PC-3 (cell line): ENCODE data around the gene UBA6. TPM values are rescaled to one million over a fixed set of nuclear protein-coding genes. Genes with fewer than 3 reads are reported as not detected.

Source experiments
- ATAC-seq: fragments of 200-7000 bp; cut with Tn5 transposase; 2 replicates; pipeline ENCODE4 v1.9.1; 2020; ENCODE audit warnings: mild to moderate bottlenecking, moderate library complexity
- BruUV-seq: library from RNA; stranded (reverse); fragments of 400-500 nt; replicated peaks from 2 replicates; lab custom pipeline; 2021; lab: Mats Ljungman, UMichigan
- CTCF ChIA-PET: fragments of 300-600 bp; sonication (Branson Sonifier 250); formaldehyde crosslinking; loops from one replicate; lab custom pipeline; 2022; ENCODE audit warnings: antibody characterized with exemption; lab: Charles Lee
- POLR2A ChIA-PET: fragments of 300-600 bp; sonication (Branson Sonifier 250); formaldehyde crosslinking; loops from one replicate; lab custom pipeline; 2022; ENCODE audit warnings: antibody characterized with exemption; ENCODE audit not compliant: unreplicated experiment; lab: Charles Lee
- DNase-seq: peaks from one replicate; pipeline ENCODE4 v3.0.0-alpha.2; 2015
- H2AFZ ChIP-seq: fragments of 300-600 bp; sonication (generic); 2 replicates; pipeline ENCODE4 v1.6.0; 2016; ENCODE audit warnings: antibody characterized with exemption, low read length
- H3F3A ChIP-seq: fragments of 300-600 bp; sonication (generic); one replicate; pipeline ENCODE4 v1.6.0; 2017; ENCODE audit warnings: antibody characterized with exemption, low read length, control low read depth, mild to moderate bottlenecking; ENCODE audit not compliant: unreplicated experiment
- H3K27ac ChIP-seq: fragments of 300-600 bp; sonication (generic); 2 replicates; pipeline ENCODE4 v1.5.1; 2016; ENCODE audit warnings: mild to moderate bottlenecking, low read length
- H3K27me3 ChIP-seq: fragments of 300-600 bp; sonication (generic); 2 replicates; pipeline ENCODE4 v1.6.1; 2016; ENCODE audit warnings: low read length, mixed read lengths
- H3K36me3 ChIP-seq: fragments of 300-600 bp; sonication (generic); 2 replicates; pipeline ENCODE4 v1.6.1; 2016; ENCODE audit warnings: low read depth, mixed run types, low read length, mixed read lengths
- H3K4me1 ChIP-seq: fragments of 300-600 bp; sonication (generic); 2 replicates; pipeline ENCODE4 v1.5.1; 2016; ENCODE audit warnings: low read length; ENCODE audit not compliant: insufficient read depth
- H3K4me2 ChIP-seq: fragments of 300-600 bp; sonication (generic); 2 replicates; pipeline ENCODE4 v1.6.0; 2016; ENCODE audit warnings: low read length
- H3K4me3 ChIP-seq: fragments of 300-600 bp; sonication (generic); 2 replicates; pipeline ENCODE4 v1.5.1; 2016; ENCODE audit warnings: mild to moderate bottlenecking, low read length, mixed read lengths
- H3K79me2 ChIP-seq: fragments of 300-600 bp; sonication (generic); 2 replicates; pipeline ENCODE4 v1.6.1; 2017; ENCODE audit warnings: low read length, mixed read lengths
- H3K9ac ChIP-seq: fragments of 300-600 bp; sonication (generic); 2 replicates; pipeline ENCODE4 v1.6.0; 2016; ENCODE audit warnings: mild to moderate bottlenecking, low read length
- H3K9me2 ChIP-seq: fragments of 300-600 bp; sonication (generic); replicated peaks from 2 replicates; pipeline ENCODE4 v1.6.1; 2016; ENCODE audit warnings: mixed run types, low read length, mixed read lengths
- H3K9me3 ChIP-seq: fragments of 300-600 bp; sonication (generic); 2 replicates; pipeline ENCODE4 v1.6.1; 2016; ENCODE audit warnings: low read length, mixed read lengths
- H4K20me1 ChIP-seq: fragments of 300-600 bp; sonication (generic); 2 replicates; pipeline ENCODE4 v1.6.1; 2016; ENCODE audit warnings: low read length, mixed read lengths
- CTCF ChIP-seq: fragments of 300-600 bp; sonication (generic); conservative IDR thresholded peaks from 2 replicates; pipeline ENCODE4 v1.5.1; 2017; ENCODE audit warnings: antibody characterized with exemption, low read depth, mild to moderate bottlenecking, low read length
- EZH2 ChIP-seq: fragments of 300-600 bp; sonication (generic); IDR thresholded peaks from one replicate; pipeline ENCODE4 v1.6.1; 2017; ENCODE audit warnings: antibody characterized with exemption, mild to moderate bottlenecking, low read length; ENCODE audit not compliant: unreplicated experiment
- EZH2phosphoT487 ChIP-seq: fragments of 300-600 bp; sonication (generic); IDR thresholded peaks from 2 replicates; pipeline ENCODE4 v1.6.1; 2018; ENCODE audit warnings: mild to moderate bottlenecking, antibody characterized with exemption, low read length, borderline replicate concordance
- intact Hi-C: fragments of 100-400 bp; cut with micrococcal nuclease; formaldehyde crosslinking; loops from 2 replicates; pipeline ENCODE4 v1.9.0; 2023
- total RNA-seq: library from RNA; depleted of rRNA; stranded (reverse); fragments of >200 nt; gene quantifications from 2 replicates; pipeline ENCODE4 v1.2.3, GENCODE V29; 2014

The UBA6 gene
- total RNA-seq, 1 experiment from 2014 or later, result 94.6 TPM

GRCh38 chr4:67584496-67584895 is 116.5 kb downstream of the UBA6 start:
- CTCF ChIA-PET, result no interaction called here
- H3K9ac ChIP-seq, result no peak overlapping the region
- no peak overlapping the region for H3K4me3 ChIP-seq
- H3K79me2 ChIP-seq, result no peaks in the 10 kb centered on the region
- H4K20me1 ChIP-seq, result no peaks in the 10 kb centered on the region
- H3K27me3 ChIP-seq, result peaks cover 8% of the 10 kb centered on the region; the same call in 1 of the 2 replicates
- ATAC-seq (no peak), DNase-seq (no peak)
- H3K4me1 ChIP-seq, result no peaks in the 10 kb centered on the region
- no peak for TF ChIP-seq CTCF
- TF ChIP-seq EZH2, result no peak
- no peak for TF ChIP-seq EZH2phosphoT487
- H2AFZ ChIP-seq, result no peak overlapping the region
- H3K36me3 ChIP-seq, result no peaks in the 10 kb centered on the region
- 0 out of 2 replicates have a peak, but pooled peaks cover 3% of the 10 kb centered on the region for H3K9me2 ChIP-seq
- H3F3A ChIP-seq, result no peaks in the 10 kb centered on the region
- intact Hi-C loops, result no loop called here
- H3K27ac ChIP-seq, result no peak overlapping the region
- POLR2A ChIA-PET, result no interaction called here
- H3K9me3 ChIP-seq, result no peaks in the 10 kb centered on the region
- BruUV-seq, result no TSS peak
- no peak overlapping the region for H3K4me2 ChIP-seq

GRCh38 chr4:67581913-67582312 is 119.0 kb downstream of the UBA6 start:
- Histone ChIP-seq H3F3A (no peaks in the 10 kb centered on the region), H3K36me3 (no peaks in the 10 kb centered on the region), H4K20me1 (no peaks in the 10 kb centered on the region), H3K4me2 (no peak overlapping the region), H3K79me2 (no peaks in the 10 kb centered on the region), H3K4me1 (no peaks in the 10 kb centered on the region), H3K27me3 (peaks cover 6% of the 10 kb centered on the region; the same call in 1 of the 2 replicates), H3K9me2 (0 out of 2 replicates have a peak, but pooled peaks cover 3% of the 10 kb centered on the region), H3K4me3 (no peak overlapping the region), H2AFZ (no peak overlapping the region), H3K9ac (no peak overlapping the region), H3K9me3 (no peaks in the 10 kb centered on the region), H3K27ac (no peak overlapping the region)
- intact Hi-C loops, result no loop called here
- no TSS peak for BruUV-seq
- CTCF ChIA-PET, result no interaction called here
- ATAC-seq (no peak), DNase-seq (no peak)
- POLR2A ChIA-PET, result no interaction called here
- TF ChIP-seq CTCF (no peak), EZH2 (no peak), EZH2phosphoT487 (no peak)

- intact Hi-C loops, result no loop called here
- no peak overlapping the region for H3K4me2 ChIP-seq
Observed at GRCh38 chr4:67581208-67581857, 119.6 kb downstream of the UBA6 start.

More at GRCh38 chr4:67581208-67581857, 119.6 kb downstream of the UBA6 start:
- Histone ChIP-seq H3K36me3 (no peaks in the 10 kb centered on the region), H3K27ac (no peak overlapping the region), H2AFZ (no peak overlapping the region), H3K4me3 (no peak overlapping the region), H3K9me3 (no peaks in the 10 kb centered on the region), H3K4me1 (no peaks in the 10 kb centered on the region), H3F3A (no peaks in the 10 kb centered on the region), H3K79me2 (no peaks in the 10 kb centered on the region), H4K20me1 (no peaks in the 10 kb centered on the region), H3K27me3 (0 out of 2 replicates have a peak, but pooled peaks cover under 1% of the 10 kb centered on the region), H3K9me2 (no peaks in the 10 kb centered on the region), H3K9ac (no peak overlapping the region)
- TF ChIP-seq CTCF, result no peak
- no peak for TF ChIP-seq EZH2phosphoT487
- DNase-seq (no peak), ATAC-seq (no peak)
- ChIA-PET POLR2A (no interaction called here), CTCF (no interaction called here)
- no TSS peak for BruUV-seq
